Measurements from ENCODE around the gene RAI1.

The RAI1 gene

GRCh38 chr17:17784657-17785267 is 103.5 kb downstream of the RAI1 start:
- peak overlapping the region; percentile 97 for H3K4me2 ChIP-seq (ENCODE audit: insufficient read depth, low read length, poor library complexity, severe bottlenecking)
- no peak overlapping the region for H2AFZ ChIP-seq (ENCODE audit: low read length)
- peak overlapping the region; percentile 72 for H4K8ac ChIP-seq (ENCODE audit: low read depth, low read length)
- peaks cover 21% of the 10 kb centered on the region for H3K79me1 ChIP-seq (ENCODE audit: low read depth, low read length)
- peak overlapping the region; percentile 79 for H3K9ac ChIP-seq (ENCODE audit: low read depth, low read length, poor library complexity)
- H3K4ac ChIP-seq (ENCODE audit: low read length) = peak overlapping the region; percentile 38
- peak overlapping the region; percentile 81 for H2AK5ac ChIP-seq (ENCODE audit: low read depth, low read length)
- peak overlapping the region; percentile 94 for H3K23ac ChIP-seq (ENCODE audit: low read depth, low read length, poor library complexity)
- WGBS, 2 donors (ENCODE audit: extremely low coverage in 2 of 2, insufficient read length in 2 of 2, insufficient replicate concordance in 1 of 2) = no CpG with 5 or more reads among the region's 7 CpGs
- peak overlapping the region; percentile 89 for H3K27ac ChIP-seq (replicated peaks; ENCODE audit: low read length)
- peak overlapping the region; percentile 60 for H2BK5ac ChIP-seq (ENCODE audit: low read length)
- H2BK15ac ChIP-seq (ENCODE audit: low read length) = peak overlapping the region; percentile 87
- peaks cover 0 to 2% (median 0%) of the 10 kb centered on the region in 3 experiments for H3K27me3 ChIP-seq (ENCODE audit: control insufficient read depth in 3 of 3, insufficient read depth in 3 of 3, low read depth in 1 of 3, low read length in 3 of 3)
- H3K14ac ChIP-seq (ENCODE audit: low read length) = peak overlapping the region; percentile 84
- no peak overlapping the region for H2BK120ac ChIP-seq (ENCODE audit: low read depth, low read length)
- H2BK12ac ChIP-seq (ENCODE audit: low read length) = peak overlapping the region; percentile 93
- peaks cover 51 to 56% of the 10 kb centered on the region in 2 donors for H3K4me1 ChIP-seq (ENCODE audit: control insufficient read depth in 2 of 2, insufficient read depth in 1 of 2, low read depth in 1 of 2, low read length in 2 of 2)
- H3K36me3 ChIP-seq (replicated peaks in 1 of 2; ENCODE audit: control insufficient read depth in 2 of 2, insufficient read depth in 2 of 2, low read length in 2 of 2) = no peaks in the 10 kb centered on the region
- peak overlapping the region; percentile 97 for H3K18ac ChIP-seq (ENCODE audit: low read length)
- no peaks in the 10 kb centered on the region for H3K9me3 ChIP-seq (replicated peaks in 1 of 2; ENCODE audit: control insufficient read depth in 2 of 2, insufficient read depth in 1 of 2, low read depth in 1 of 2, low read length in 2 of 2)
- no peak overlapping the region for H4K91ac ChIP-seq (ENCODE audit: low read depth, low read length, poor library complexity)
- DNase-seq (ENCODE audit: low spot score) = no peak
- no peak overlapping the region for H3K4me3 ChIP-seq (ENCODE audit: low read length in 2 of 2)

- Histone ChIP-seq H4K8ac (ENCODE audit: low read depth, low read length) (no peak overlapping the region), H2BK12ac (ENCODE audit: low read length) (no peak overlapping the region), H3K4me2 (ENCODE audit: insufficient read depth, low read length, poor library complexity, severe bottlenecking) (no peak overlapping the region), H2AFZ (ENCODE audit: low read length) (no peak overlapping the region), H3K4ac (ENCODE audit: low read length) (no peak overlapping the region), H2BK120ac (ENCODE audit: low read depth, low read length) (peak overlapping the region; percentile 0), H3K23ac (ENCODE audit: low read depth, low read length, poor library complexity) (peak overlapping the region; percentile 10), H3K9me3 (replicated peaks in 1 of 2; ENCODE audit: control insufficient read depth in 2 of 2, insufficient read depth in 1 of 2, low read depth in 1 of 2, low read length in 2 of 2) (no peaks in the 10 kb centered on the region), H3K79me1 (ENCODE audit: low read depth, low read length) (peaks cover 22% of the 10 kb centered on the region), H2BK15ac (ENCODE audit: low read length) (peak overlapping the region; percentile 87), H3K36me3 (replicated peaks in 1 of 2; ENCODE audit: control insufficient read depth in 2 of 2, insufficient read depth in 2 of 2, low read length in 2 of 2) (no peaks in the 10 kb centered on the region), H3K4me1 (ENCODE audit: control insufficient read depth in 2 of 2, insufficient read depth in 1 of 2, low read depth in 1 of 2, low read length in 2 of 2) (peaks cover 57 to 58% of the 10 kb centered on the region in 2 donors), H3K27me3 (ENCODE audit: control insufficient read depth in 3 of 3, insufficient read depth in 3 of 3, low read depth in 1 of 3, low read length in 3 of 3) (peaks cover 0 to 2% (median 0%) of the 10 kb centered on the region in 3 experiments), H3K18ac (ENCODE audit: low read length) (peak overlapping the region; percentile 92), H2BK5ac (ENCODE audit: low read length) (no peak overlapping the region), H3K27ac (replicated peaks; ENCODE audit: low read length) (no peak overlapping the region), H2AK5ac (ENCODE audit: low read depth, low read length) (peak overlapping the region; percentile 86), H4K91ac (ENCODE audit: low read depth, low read length, poor library complexity) (no peak overlapping the region), H3K9ac (ENCODE audit: low read depth, low read length, poor library complexity) (no peak overlapping the region), H3K14ac (ENCODE audit: low read length) (no peak overlapping the region), H3K4me3 (ENCODE audit: low read length in 2 of 2) (no peak overlapping the region)
- WGBS, 2 donors (ENCODE audit: extremely low coverage in 2 of 2, insufficient read length in 2 of 2, insufficient replicate concordance in 1 of 2) = no CpG with 5 or more reads among the region's 11 CpGs
- DNase-seq (ENCODE audit: low spot score) = no peak
Measured at GRCh38 chr17:17785407-17785806, 104.1 kb downstream of the RAI1 start.

GRCh38 chr17:17786998-17787397 is 105.7 kb downstream of the RAI1 start:
- Histone ChIP-seq H3K18ac (ENCODE audit: low read length) (peak overlapping the region; percentile 38), H2AFZ (ENCODE audit: low read length) (no peak overlapping the region), H3K4me1 (ENCODE audit: control insufficient read depth in 2 of 2, insufficient read depth in 1 of 2, low read depth in 1 of 2, low read length in 2 of 2) (peaks cover 60% of the 10 kb centered on the region in 2 donors), H2BK120ac (ENCODE audit: low read depth, low read length) (no peak overlapping the region), H3K23ac (ENCODE audit: low read depth, low read length, poor library complexity) (no peak overlapping the region), H3K4me3 (ENCODE audit: low read length in 2 of 2) (no peak overlapping the region), H3K14ac (ENCODE audit: low read length) (no peak overlapping the region), H3K27ac (replicated peaks; ENCODE audit: low read length) (no peak overlapping the region), H3K36me3 (replicated peaks in 1 of 2; ENCODE audit: control insufficient read depth in 2 of 2, insufficient read depth in 2 of 2, low read length in 2 of 2) (no peaks in the 10 kb centered on the region), H3K9me3 (replicated peaks in 1 of 2; ENCODE audit: control insufficient read depth in 2 of 2, insufficient read depth in 1 of 2, low read depth in 1 of 2, low read length in 2 of 2) (no peaks in the 10 kb centered on the region), H3K4ac (ENCODE audit: low read length) (no peak overlapping the region), H2AK5ac (ENCODE audit: low read depth, low read length) (no peak overlapping the region), H4K91ac (ENCODE audit: low read depth, low read length, poor library complexity) (no peak overlapping the region), H3K9ac (ENCODE audit: low read depth, low read length, poor library complexity) (peak overlapping the region; percentile 24), H3K4me2 (ENCODE audit: insufficient read depth, low read length, poor library complexity, severe bottlenecking) (no peak overlapping the region), H4K8ac (ENCODE audit: low read depth, low read length) (no peak overlapping the region), H2BK5ac (ENCODE audit: low read length) (no peak overlapping the region), H3K27me3 (ENCODE audit: control insufficient read depth in 3 of 3, insufficient read depth in 3 of 3, low read depth in 1 of 3, low read length in 3 of 3) (no peaks in the 10 kb centered on the region), H3K79me1 (ENCODE audit: low read depth, low read length) (peaks cover 29% of the 10 kb centered on the region), H2BK12ac (ENCODE audit: low read length) (no peak overlapping the region), H2BK15ac (ENCODE audit: low read length) (no peak overlapping the region)
- no peak for DNase-seq (ENCODE audit: low spot score)
- no CpG with 5 or more reads among the region's 2 CpGs for WGBS, 2 donors (ENCODE audit: extremely low coverage in 2 of 2, insufficient read length in 2 of 2, insufficient replicate concordance in 1 of 2)

GRCh38 chr17:17787568-17787967 is 106.3 kb downstream of the RAI1 start:
- peak overlapping the region; percentile 50 for H3K9ac ChIP-seq (ENCODE audit: low read depth, low read length, poor library complexity)
- H4K8ac ChIP-seq (ENCODE audit: low read depth, low read length) = no peak overlapping the region
- H3K4me2 ChIP-seq (ENCODE audit: insufficient read depth, low read length, poor library complexity, severe bottlenecking) = no peak overlapping the region
- H2BK15ac ChIP-seq (ENCODE audit: low read length) = no peak overlapping the region
- H4K91ac ChIP-seq (ENCODE audit: low read depth, low read length, poor library complexity) = no peak overlapping the region
- no peak overlapping the region for H2AFZ ChIP-seq (ENCODE audit: low read length)
- no peak overlapping the region for H3K4me3 ChIP-seq (ENCODE audit: low read length in 2 of 2)
- no peak overlapping the region for H3K4ac ChIP-seq (ENCODE audit: low read length)
- H3K79me1 ChIP-seq (ENCODE audit: low read depth, low read length) = peaks cover 29% of the 10 kb centered on the region
- H3K27ac ChIP-seq (replicated peaks; ENCODE audit: low read length) = no peak overlapping the region
- H3K14ac ChIP-seq (ENCODE audit: low read length) = no peak overlapping the region
- no peak overlapping the region for H2BK12ac ChIP-seq (ENCODE audit: low read length)
- H3K27me3 ChIP-seq (ENCODE audit: control insufficient read depth in 3 of 3, insufficient read depth in 3 of 3, low read depth in 1 of 3, low read length in 3 of 3) = no peaks in the 10 kb centered on the region
- peak overlapping the region; percentile 43 for H2AK5ac ChIP-seq (ENCODE audit: low read depth, low read length)
- H3K9me3 ChIP-seq (replicated peaks in 1 of 2; ENCODE audit: control insufficient read depth in 2 of 2, insufficient read depth in 1 of 2, low read depth in 1 of 2, low read length in 2 of 2) = no peaks in the 10 kb centered on the region
- H2BK120ac ChIP-seq (ENCODE audit: low read depth, low read length) = no peak overlapping the region
- no peak overlapping the region for H2BK5ac ChIP-seq (ENCODE audit: low read length)
- WGBS, 2 donors (ENCODE audit: extremely low coverage in 2 of 2, insufficient read length in 2 of 2, insufficient replicate concordance in 1 of 2) = no CpG with 5 or more reads among the region's 7 CpGs
- no peaks in the 10 kb centered on the region for H3K36me3 ChIP-seq (replicated peaks in 1 of 2; ENCODE audit: control insufficient read depth in 2 of 2, insufficient read depth in 2 of 2, low read length in 2 of 2)
- peak overlapping the region; percentile 41 for H3K18ac ChIP-seq (ENCODE audit: low read length)
- no peak for DNase-seq (ENCODE audit: low spot score)
- peaks cover 64 to 65% of the 10 kb centered on the region in 2 donors for H3K4me1 ChIP-seq (ENCODE audit: control insufficient read depth in 2 of 2, insufficient read depth in 1 of 2, low read depth in 1 of 2, low read length in 2 of 2)
- no peak overlapping the region for H3K23ac ChIP-seq (ENCODE audit: low read depth, low read length, poor library complexity)

Data from neuronal stem cell (in vitro differentiated cells).